Endothelial cell of umbilical vein (primary cell): ENCODE data around the gene SIRT2. TPM values are rescaled to one million over a fixed set of nuclear protein-coding genes. Genes with fewer than 3 reads are reported as not detected.

Experiments used
- BruUV-seq: library from RNA; stranded (reverse); fragments of 400-500 nt; replicated peaks from 2 replicates; lab custom pipeline; 2021; lab: Mats Ljungman, UMichigan
- CTCF ChIA-PET: fragments of 300-600, 350-600 bp; sonication (Branson Sonifier 250); formaldehyde crosslinking; loops from one replicate; lab custom pipeline; 2021; ENCODE audit warnings: antibody characterized with exemption, inconsistent platforms; lab: Charles Lee
- POLR2A ChIA-PET: fragments of 300-600, 350-600 bp; sonication (Branson Sonifier 250); formaldehyde crosslinking; loops from one replicate; lab custom pipeline; 2021; ENCODE audit warnings: antibody characterized with exemption, inconsistent platforms; lab: Charles Lee
- DNase-seq: peaks from one replicate; pipeline ENCODE4 v3.0.0-alpha.2; 2011; ENCODE audit warnings: low read depth, low spot score
- FAIRE-seq: peaks from 2 replicates; lab custom pipeline; 2011; peaks lifted over from hg19 to GRCh38; lab: Jason Lieb, UNC
- H2AFZ ChIP-seq: 2 replicates; pipeline ENCODE4 v1.6.0; 2012; ENCODE audit warnings: low read depth, low read length, control low read depth, inconsistent platforms
- H3K27ac ChIP-seq: 2 replicates; pipeline ENCODE4 v1.5.1; 2011; ENCODE audit warnings: low read depth, mild to moderate bottlenecking, control low read depth, low read length, moderate library complexity; ENCODE audit not compliant: insufficient read depth
- H3K27me3 ChIP-seq, 2 experiments: 2 replicates each; pipeline versions ENCODE4 v1.6.0 to v1.6.1; 2011; ENCODE audit warnings: low read length in 2 of 2, mixed read lengths in 1 of 2; ENCODE audit not compliant: control insufficient read depth in 2 of 2, insufficient read depth in 2 of 2
- H3K36me3 ChIP-seq, 2 experiments: 2 replicates in 1 of 2; 3 replicates in 1 of 2; pipeline ENCODE4 v1.5.1; 2011; ENCODE audit warnings: low read length in 2 of 2, mild to moderate bottlenecking in 1 of 2, moderate library complexity in 1 of 2; ENCODE audit not compliant: control insufficient read depth in 2 of 2, insufficient read depth in 2 of 2; ENCODE audit errors: extremely low read depth in 1 of 2
- H3K4me1 ChIP-seq: 3 replicates; pipeline ENCODE4 v1.5.1; 2011; ENCODE audit warnings: mild to moderate bottlenecking, low read length; ENCODE audit not compliant: control insufficient read depth, insufficient read depth; ENCODE audit errors: extremely low read depth
- H3K4me2 ChIP-seq: 2 replicates; pipeline ENCODE4 v1.6.1; 2011; ENCODE audit warnings: low read length, control low read depth, mixed read lengths; ENCODE audit not compliant: insufficient read depth
- H3K4me3 ChIP-seq, 3 experiments: fragments of 200-600 bp in 1 of 3; sonication (generic), shearing (Covaris generic) in 1 of 3; replicated peaks in 1 of 3; 2 replicates each; pipeline ENCODE4 v1.5.1; 2011 to 2016; ENCODE audit warnings: control low read depth in 3 of 3, low read length in 3 of 3, mild to moderate bottlenecking in 2 of 3, inconsistent platforms in 1 of 3, low read depth in 1 of 3, moderate library complexity in 1 of 3; ENCODE audit not compliant: insufficient read depth in 1 of 3
- H3K79me2 ChIP-seq: 2 replicates; pipeline ENCODE4 v1.6.0; 2012; ENCODE audit warnings: low read length, inconsistent platforms; ENCODE audit not compliant: control insufficient read depth, insufficient read depth
- H3K9ac ChIP-seq: replicated peaks from 2 replicates; pipeline ENCODE3; 2011; ENCODE audit warnings: low read length, control low read depth; ENCODE audit not compliant: insufficient read depth; ENCODE audit errors: extremely low read depth
- H3K9me1 ChIP-seq: replicated peaks from 3 replicates; pipeline ENCODE4 v1.6.0; 2011; ENCODE audit warnings: mild to moderate bottlenecking, low read length; ENCODE audit not compliant: control insufficient read depth, insufficient read depth; ENCODE audit errors: extremely low read depth
- H3K9me3 ChIP-seq: replicated peaks from 2 replicates; pipeline ENCODE4 v1.5.1; 2012; ENCODE audit warnings: low read length, inconsistent platforms; ENCODE audit not compliant: control insufficient read depth, insufficient read depth
- H4K20me1 ChIP-seq: replicated peaks from 2 replicates; pipeline ENCODE3; 2011; ENCODE audit warnings: mild to moderate bottlenecking, low read length; ENCODE audit not compliant: control insufficient read depth, insufficient read depth; ENCODE audit errors: extremely low read depth
- CTCF ChIP-seq, 2 donors: IDR thresholded peaks; 1 replicate in 1 of 2; 2 replicates in 1 of 2; pipeline ENCODE4 v1.5.1; 2011; ENCODE audit warnings: low read length in 2 of 2, mild to moderate bottlenecking in 2 of 2, moderate library complexity in 2 of 2, control low read depth in 1 of 2, inconsistent platforms in 1 of 2, low read depth in 1 of 2; ENCODE audit not compliant: insufficient read depth in 1 of 2; ENCODE audit errors: extremely low read depth in 1 of 2
- EZH2 ChIP-seq: IDR thresholded peaks from 2 replicates; pipeline ENCODE4 v1.6.1; 2012; ENCODE audit warnings: borderline replicate concordance, low read depth, mild to moderate bottlenecking, moderate library complexity, low read length, inconsistent platforms; ENCODE audit not compliant: severe bottlenecking
- FOS ChIP-seq: IDR thresholded peaks from 2 replicates; pipeline ENCODE4 v1.6.1; 2011; ENCODE audit warnings: mild to moderate bottlenecking, low read length, moderate library complexity, borderline replicate concordance; ENCODE audit not compliant: insufficient read depth
- GATA2 ChIP-seq: IDR thresholded peaks from 2 replicates; pipeline ENCODE4 v1.7.0; 2011; ENCODE audit warnings: low read depth, mild to moderate bottlenecking, moderate library complexity, mixed read lengths, low read length; ENCODE audit not compliant: insufficient read length, insufficient read depth
- JUN ChIP-seq: IDR thresholded peaks from 2 replicates; pipeline ENCODE4 v1.6.1; 2011; ENCODE audit warnings: borderline replicate concordance, low read depth; ENCODE audit not compliant: insufficient read length, insufficient read depth
- MAX ChIP-seq: IDR thresholded peaks from 2 replicates; pipeline ENCODE4 v1.6.1; 2011; ENCODE audit not compliant: insufficient read depth, insufficient read length
- MYC ChIP-seq: IDR thresholded peaks from one replicate; pipeline ENCODE4 v1.6.1; 2011; ENCODE audit warnings: mild to moderate bottlenecking, low read depth, low read length
- POLR2A ChIP-seq: IDR thresholded peaks from 2 replicates; pipeline ENCODE4 v1.6.1; 2012; ENCODE audit warnings: low read depth, mild to moderate bottlenecking, control low read depth, low read length
- POLR2AphosphoS5 ChIP-seq: IDR thresholded peaks from 2 replicates; pipeline ENCODE4 v1.6.1; 2012; ENCODE audit warnings: low read depth, mild to moderate bottlenecking, control low read depth, low read length, moderate library complexity; ENCODE audit not compliant: insufficient read depth
- dilution Hi-C: fragments of 300-500 bp; cut with MboI; formaldehyde crosslinking; loops from one replicate; pipeline ENCODE4 v1.15.0; 2019; ENCODE audit warnings: low sequenced_read_pairs; ENCODE audit not compliant: extremely low pct_ligation_motif_present
- intact Hi-C: fragments of 100-400 bp; cut with micrococcal nuclease; formaldehyde crosslinking; loops from one replicate; pipeline ENCODE4 v1.10.0; 2022
- polyA plus RNA-seq, 4 experiments: library from polyadenylated mRNA; depleted of rRNA in 3 of 4; stranded (reverse) in 3 of 4; unstranded in 1 of 4; fragments of >200 nt; gene quantifications; 2 replicates each; pipeline versions ENCODE4 v1.2.1 to v1.2.3, GENCODE V29; 2011 to 2012; ENCODE audit warnings: missing spikeins in 1 of 4
- total RNA-seq: library from RNA; stranded (reverse); gene quantifications from 2 replicates; pipeline ENCODE4 v1.2.3, GENCODE V29; 2021

Gene SIRT2
- total and polyA plus RNA-seq, 2 donors (not counting 3 experiments of a cell fraction or from before 2014, with no cell fraction given): 47.6 to 72.5 TPM

GRCh38 chr19:38833092-38833425 is 66.4 kb downstream of the SIRT2 start:
- no peak overlapping the region for H2AFZ ChIP-seq
- no peaks in the 10 kb centered on the region for H4K20me1 ChIP-seq
- DNase-seq: no peak
- H3K9me1 ChIP-seq: no peaks in the 10 kb centered on the region
- no peaks in the 10 kb centered on the region for H3K79me2 ChIP-seq
- H3K27ac ChIP-seq: no peak overlapping the region
- dilution Hi-C loops (no loop called here), intact Hi-C loops (loop anchor here (5.0 kb wide), 3 partner anchors 41 to 96 kb away; no protein-coding TSS in a partner anchor)
- H3K36me3 ChIP-seq: peaks cover 14 to 20% of the 10 kb centered on the region in 2 experiments
- FAIRE-seq: no peak
- peaks cover 13% of the 10 kb centered on the region for H3K4me1 ChIP-seq
- no peak overlapping the region for H3K4me3 ChIP-seq
- no peaks in the 10 kb centered on the region for H3K9me3 ChIP-seq
- POLR2A ChIA-PET: no interaction called here
- CTCF ChIA-PET: interaction anchor here (2.9 kb wide), 1 partner anchor 64 kb away, joined by 24 read pairs; no protein-coding TSS in a partner anchor
- H3K4me2 ChIP-seq: no peak overlapping the region
- no peak overlapping the region for H3K9ac ChIP-seq
- TF ChIP-seq GATA2: no peak
- no peak for TF ChIP-seq MAX
- TF ChIP-seq FOS: no peak
- no peak for TF ChIP-seq CTCF (IDR thresholded peaks at IDR 0.05; ENCODE audit: extremely low read depth in 1 of 2, insufficient read depth in 1 of 2, low read depth in 1 of 2, low read length in 2 of 2)
- TF ChIP-seq JUN: no peak
- TF ChIP-seq POLR2AphosphoS5: no peak
- no peak for TF ChIP-seq EZH2
- TF ChIP-seq MYC: no peak
- no peak for TF ChIP-seq POLR2A
- no peaks in the 10 kb centered on the region for H3K27me3 ChIP-seq
- no TSS peak for BruUV-seq
